Measurements from ENCODE around the gene ARRB2.

DNA sequence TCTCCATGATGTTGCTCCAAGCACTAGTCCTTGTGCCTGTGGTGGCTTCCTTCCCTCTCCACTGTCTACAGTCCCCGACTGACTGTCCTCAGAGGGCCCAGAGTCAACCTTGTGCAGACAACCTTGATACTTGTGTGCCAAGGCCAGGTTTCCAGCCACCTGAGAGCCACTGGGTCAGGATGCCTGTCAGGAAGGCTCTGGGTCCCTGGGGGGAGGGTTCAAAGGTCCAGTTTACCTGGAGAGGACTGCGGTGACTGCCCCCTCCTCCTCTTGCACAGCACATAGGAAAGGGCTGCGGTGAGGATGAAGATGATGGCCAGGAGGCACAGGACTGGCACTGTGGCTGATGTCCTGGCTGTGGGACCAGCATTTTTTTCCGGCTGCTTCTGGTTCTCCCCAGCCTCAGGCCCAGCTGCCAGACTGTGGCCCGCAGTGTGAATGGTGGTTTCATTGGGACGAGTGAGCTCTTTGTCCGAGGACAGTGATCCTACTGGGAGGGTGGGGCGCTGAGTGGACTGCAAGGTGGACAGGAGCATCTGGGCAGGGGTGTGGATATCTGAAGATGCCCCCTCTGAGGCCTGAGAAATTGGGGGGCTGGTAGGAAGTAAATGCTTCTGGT lies 24.5 kb downstream of the ARRB2 start:
- TF ChIP-seq EP300 (IDR thresholded peaks at IDR 0.05) (no peak), JUN (IDR thresholded peaks at IDR 0.05) (0 out of 5 replicates have a peak, but pooled peaks of 1 of the 2 experiments have one; percentile 16), POLR2A (IDR thresholded peaks at IDR 0.05; ENCODE audit: low read length) (no peak), RARB (CRISPR knock-in tag; IDR thresholded peaks at IDR 0.05) (no peak), CEBPB (IDR thresholded peaks at IDR 0.05) (no peak), SREBF2 (IDR thresholded peaks at IDR 0.05) (no peak), MYC (IDR thresholded peaks at IDR 0.05; ENCODE audit: borderline replicate concordance, low read length) (no peak), ESRRA (IDR thresholded peaks at IDR 0.05; ENCODE audit: borderline replicate concordance, low read length) (no peak), CHD4 (IDR thresholded peaks at IDR 0.05; ENCODE audit: borderline replicate concordance) (no peak)
- TF ChIP-seq, protein P1, sequence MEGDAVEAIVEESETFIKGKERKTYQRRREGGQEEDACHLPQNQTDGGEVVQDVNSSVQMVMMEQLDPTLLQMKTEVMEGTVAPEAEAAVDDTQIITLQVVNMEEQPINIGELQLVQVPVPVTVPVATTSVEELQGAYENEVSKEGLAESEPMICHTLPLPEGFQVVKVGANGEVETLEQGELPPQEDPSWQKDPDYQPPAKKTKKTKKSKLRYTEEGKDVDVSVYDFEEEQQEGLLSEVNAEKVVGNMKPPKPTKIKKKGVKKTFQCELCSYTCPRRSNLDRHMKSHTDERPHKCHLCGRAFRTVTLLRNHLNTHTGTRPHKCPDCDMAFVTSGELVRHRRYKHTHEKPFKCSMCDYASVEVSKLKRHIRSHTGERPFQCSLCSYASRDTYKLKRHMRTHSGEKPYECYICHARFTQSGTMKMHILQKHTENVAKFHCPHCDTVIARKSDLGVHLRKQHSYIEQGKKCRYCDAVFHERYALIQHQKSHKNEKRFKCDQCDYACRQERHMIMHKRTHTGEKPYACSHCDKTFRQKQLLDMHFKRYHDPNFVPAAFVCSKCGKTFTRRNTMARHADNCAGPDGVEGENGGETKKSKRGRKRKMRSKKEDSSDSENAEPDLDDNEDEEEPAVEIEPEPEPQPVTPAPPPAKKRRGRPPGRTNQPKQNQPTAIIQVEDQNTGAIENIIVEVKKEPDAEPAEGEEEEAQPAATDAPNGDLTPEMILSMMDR (IDR thresholded peaks at IDR 0.05): no peak
- TF ChIP-seq, protein P2, sequence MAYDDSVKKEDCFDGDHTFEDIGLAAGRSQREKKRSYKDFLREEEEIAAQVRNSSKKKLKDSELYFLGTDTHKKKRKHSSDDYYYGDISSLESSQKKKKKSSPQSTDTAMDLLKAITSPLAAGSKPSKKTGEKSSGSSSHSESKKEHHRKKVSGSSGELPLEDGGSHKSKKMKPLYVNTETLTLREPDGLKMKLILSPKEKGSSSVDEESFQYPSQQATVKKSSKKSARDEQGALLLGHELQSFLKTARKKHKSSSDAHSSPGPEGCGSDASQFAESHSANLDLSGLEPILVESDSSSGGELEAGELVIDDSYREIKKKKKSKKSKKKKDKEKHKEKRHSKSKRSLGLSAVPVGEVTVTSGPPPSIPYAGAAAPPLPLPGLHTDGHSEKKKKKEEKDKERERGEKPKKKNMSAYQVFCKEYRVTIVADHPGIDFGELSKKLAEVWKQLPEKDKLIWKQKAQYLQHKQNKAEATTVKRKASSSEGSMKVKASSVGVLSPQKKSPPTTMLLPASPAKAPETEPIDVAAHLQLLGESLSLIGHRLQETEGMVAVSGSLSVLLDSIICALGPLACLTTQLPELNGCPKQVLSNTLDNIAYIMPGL (CRISPR knock-in tag; IDR thresholded peaks at IDR 0.05; ENCODE audit: borderline replicate concordance): no peak
